GM12878 (cell line): ENCODE data around the gene ZDHHC22. TPM values are rescaled to one million over a fixed set of nuclear protein-coding genes. Genes with fewer than 3 reads are reported as not detected.

Experiments
- ATAC-seq: fragments of 200-7000 bp; cut with Tn5 transposase; 3 replicates; pipeline ENCODE4 v1.9.1; 2020; ENCODE audit warnings: mild to moderate bottlenecking, moderate library complexity
- BruUV-seq: library from RNA; stranded (reverse); fragments of 400-500 nt; replicated peaks from 2 replicates; lab custom pipeline; 2021; lab: Mats Ljungman, UMichigan
- CTCF ChIA-PET: fragments of 300-600 bp; sonication (Branson Sonifier 250); formaldehyde crosslinking; extraction: SDS; loops from one replicate; lab custom pipeline; 2021; ENCODE audit warnings: inconsistent platforms; lab: Yijun Ruan, JAX
- POLR2A ChIA-PET: fragments of 350-600 bp; formaldehyde crosslinking; extraction: SDS; loops from one replicate; lab custom pipeline; 2021; ENCODE audit warnings: inconsistent platforms; lab: Charles Lee
- RAD21 ChIA-PET: fragments of 300-600 bp; sonication (Branson Sonifier 250); formaldehyde crosslinking; loops from one replicate; lab custom pipeline; 2023; ENCODE audit warnings: antibody characterized with exemption; ENCODE audit not compliant: unreplicated experiment; lab: Charles Lee
- SMC1A ChIA-PET: fragments of 300-600 bp; sonication (Branson Sonifier 250); formaldehyde crosslinking; loops from one replicate; lab custom pipeline; 2023; ENCODE audit not compliant: unreplicated experiment, uncharacterized antibody; lab: Charles Lee
- DNase-seq: peaks from one replicate; pipeline ENCODE4 v3.0.0-alpha.2; 2011; ENCODE audit warnings: low read depth, low spot score
- FAIRE-seq: peaks from 3 replicates; lab custom pipeline; 2011; peaks lifted over from hg19 to GRCh38; lab: Jason Lieb, UNC
- H2AFZ ChIP-seq: 2 replicates; pipeline ENCODE4 v1.6.0; 2011; ENCODE audit warnings: low read depth, low read length, control low read depth; ENCODE audit not compliant: control insufficient read depth
- H3K27ac ChIP-seq: 2 replicates; pipeline ENCODE4 v1.5.1; 2011; ENCODE audit warnings: control low read depth; ENCODE audit not compliant: control insufficient read depth, insufficient read depth
- H3K27me3 ChIP-seq, 2 experiments: replicated peaks in 1 of 2; 2 replicates each; pipeline versions ENCODE4 v1.6.0 to v1.6.1; 2011; ENCODE audit warnings: low read length in 1 of 2; ENCODE audit not compliant: control insufficient read depth in 2 of 2, insufficient read depth in 2 of 2
- H3K36me3 ChIP-seq, 2 experiments: 2 replicates each; pipeline ENCODE4 v1.5.1; 2011; ENCODE audit warnings: low read length in 1 of 2; ENCODE audit not compliant: control insufficient read depth in 2 of 2, insufficient read depth in 2 of 2
- H3K4me1 ChIP-seq: 2 replicates; pipeline ENCODE4 v1.6.1; 2011; ENCODE audit warnings: mild to moderate bottlenecking, low read length, moderate library complexity, mixed read lengths; ENCODE audit not compliant: control insufficient read depth, insufficient read depth
- H3K4me2 ChIP-seq: 2 replicates; pipeline ENCODE4 v1.6.0; 2011; ENCODE audit warnings: control low read depth; ENCODE audit not compliant: control insufficient read depth, insufficient read depth
- H3K4me3 ChIP-seq: fragments of 200-600 bp; sonication (generic); 2 replicates; pipeline ENCODE4 v1.5.1; 2016
- H3K79me2 ChIP-seq: 2 replicates; pipeline ENCODE4 v1.6.0; 2011; ENCODE audit warnings: low read length; ENCODE audit not compliant: control insufficient read depth, insufficient read depth
- H3K9ac ChIP-seq: 2 replicates; pipeline ENCODE4 v1.8.0; 2011; ENCODE audit warnings: low read length, control low read depth, mixed read lengths; ENCODE audit not compliant: control insufficient read depth, insufficient read depth
- H3K9me3 ChIP-seq: replicated peaks from 3 replicates; pipeline ENCODE4 v1.5.1; 2011; ENCODE audit warnings: mild to moderate bottlenecking, low read length; ENCODE audit not compliant: control insufficient read depth, insufficient read depth
- H4K20me1 ChIP-seq: 2 replicates; pipeline ENCODE4 v1.6.0; 2011; ENCODE audit not compliant: control insufficient read depth, insufficient read depth
- CBX5 ChIP-seq: sonication (generic); IDR thresholded peaks from 2 replicates; pipeline ENCODE4 v1.6.1; 2016; ENCODE audit warnings: low read depth, moderate library complexity, mild to moderate bottlenecking, inconsistent platforms
- EED ChIP-seq: sonication (generic); IDR thresholded peaks from 2 replicates; pipeline ENCODE4 v1.6.1; 2016; ENCODE audit warnings: antibody characterized with exemption, low read depth
- ZNF207 ChIP-seq: fragments of 450-650 bp; IDR thresholded peaks from 2 replicates; pipeline ENCODE4 v1.6.1; 2014; ENCODE audit warnings: antibody characterized with exemption, mild to moderate bottlenecking, borderline replicate concordance
- WGBS: methylation state at CpG from one replicate; pipeline ENCODE4 v1.1.6; 2016; ENCODE audit warnings: low lambda C conversion rate; ENCODE audit not compliant: insufficient replicate concordance, insufficient coverage; ENCODE audit errors: missing lambda C conversion rate; 5-methylcytosine and 5-hydroxymethylcytosine counted together
- in situ Hi-C: fragments of 300-500 bp; cut with MboI; formaldehyde crosslinking; loops from 9 replicates; pipeline ENCODE4 v1.14.3; 2018; ENCODE audit warnings: mixed read lengths
- intact Hi-C: fragments of 100-400 bp; cut with micrococcal nuclease; formaldehyde crosslinking; loops from one replicate; pipeline ENCODE4 v1.14.2; 2022; ENCODE audit not compliant: unreplicated experiment
- polyA plus RNA-seq, 11 experiments: library from polyadenylated mRNA; depleted of rRNA in 4 of 11; unstranded in 6 of 11; stranded (reverse) in 5 of 11; fragments of >200 nt; fragmentation: Nextera tagmentation in 4 of 11; fragmentation: Illumina TruSeq in 1 of 11; extraction: Ambion mirVana in 4 of 11; extraction: Trizol in 1 of 11; gene quantifications; 1 replicate in 1 of 11; 2 replicates in 10 of 11; pipeline versions ENCODE4 v1.2.1 to v1.2.3, GENCODE V29; 2011 to 2016; ENCODE audit warnings: inconsistent platforms in 2 of 11, missing spikeins in 2 of 11, low read depth in 1 of 11
- total RNA-seq, 4 experiments: library from RNA; depleted of rRNA in 3 of 4; stranded (reverse); fragments of >200 nt in 3 of 4; fragmentation: Illumina TruSeq in 1 of 4; extraction: Trizol in 1 of 4; gene quantifications; 2 replicates each; pipeline versions ENCODE4 v1.2.1 to v1.2.3, GENCODE V29; 2013 to 2021
- TF ChIP-seq, protein P1 (sequence below): fragments of 150-350 bp; IDR thresholded peaks from 2 replicates; pipeline ENCODE4 v1.6.1; 2016; ENCODE audit warnings: low read depth, low read length

The ZDHHC22 gene
- total and polyA plus RNA-seq, 10 of the 15 experiments (the other 5 are each of a cell fraction or from before 2014, with no cell fraction given): 0.06 TPM; not detected in 9

DNA sequence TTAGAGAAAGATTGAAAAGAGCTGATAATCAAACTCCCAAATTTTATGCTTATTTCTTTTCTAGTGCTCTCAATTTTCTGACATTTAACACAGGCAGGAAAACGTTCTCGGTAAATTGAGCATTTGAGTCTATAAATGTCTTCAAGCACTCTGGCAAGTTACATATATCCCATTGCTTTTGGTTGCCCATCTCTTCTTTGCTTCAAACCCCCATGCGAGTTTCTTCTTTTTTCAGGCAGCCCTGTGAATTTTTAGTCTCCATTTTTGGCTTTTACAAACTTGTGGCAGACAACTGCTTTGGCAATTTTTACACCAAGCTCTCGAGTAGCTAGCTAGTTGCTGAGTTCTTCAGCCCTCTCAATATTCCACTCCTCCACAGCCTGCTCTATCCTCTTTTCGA lies 31.3 kb upstream of the ZDHHC22 start:
- RAD21 ChIA-PET: no interaction called here
- H3K4me3 ChIP-seq: no peak overlapping the region
- WGBS: 48% methylated on average over 5 of the region's 5 CpGs
- no peaks in the 10 kb centered on the region for H3K27me3 ChIP-seq
- no peaks in the 10 kb centered on the region for H3K79me2 ChIP-seq
- FAIRE-seq (no peak), DNase-seq (no peak), ATAC-seq (no peak)
- H2AFZ ChIP-seq: no peak overlapping the region
- in situ Hi-C loops: no loop called here
- H4K20me1 ChIP-seq: no peaks in the 10 kb centered on the region
- no peak overlapping the region for H3K27ac ChIP-seq
- no peaks in the 10 kb centered on the region; the same call in 1 of the 3 replicates for H3K9me3 ChIP-seq
- no peaks in the 10 kb centered on the region for H3K36me3 ChIP-seq
- POLR2A ChIA-PET: no interaction called here
- TF ChIP-seq, protein P1, sequence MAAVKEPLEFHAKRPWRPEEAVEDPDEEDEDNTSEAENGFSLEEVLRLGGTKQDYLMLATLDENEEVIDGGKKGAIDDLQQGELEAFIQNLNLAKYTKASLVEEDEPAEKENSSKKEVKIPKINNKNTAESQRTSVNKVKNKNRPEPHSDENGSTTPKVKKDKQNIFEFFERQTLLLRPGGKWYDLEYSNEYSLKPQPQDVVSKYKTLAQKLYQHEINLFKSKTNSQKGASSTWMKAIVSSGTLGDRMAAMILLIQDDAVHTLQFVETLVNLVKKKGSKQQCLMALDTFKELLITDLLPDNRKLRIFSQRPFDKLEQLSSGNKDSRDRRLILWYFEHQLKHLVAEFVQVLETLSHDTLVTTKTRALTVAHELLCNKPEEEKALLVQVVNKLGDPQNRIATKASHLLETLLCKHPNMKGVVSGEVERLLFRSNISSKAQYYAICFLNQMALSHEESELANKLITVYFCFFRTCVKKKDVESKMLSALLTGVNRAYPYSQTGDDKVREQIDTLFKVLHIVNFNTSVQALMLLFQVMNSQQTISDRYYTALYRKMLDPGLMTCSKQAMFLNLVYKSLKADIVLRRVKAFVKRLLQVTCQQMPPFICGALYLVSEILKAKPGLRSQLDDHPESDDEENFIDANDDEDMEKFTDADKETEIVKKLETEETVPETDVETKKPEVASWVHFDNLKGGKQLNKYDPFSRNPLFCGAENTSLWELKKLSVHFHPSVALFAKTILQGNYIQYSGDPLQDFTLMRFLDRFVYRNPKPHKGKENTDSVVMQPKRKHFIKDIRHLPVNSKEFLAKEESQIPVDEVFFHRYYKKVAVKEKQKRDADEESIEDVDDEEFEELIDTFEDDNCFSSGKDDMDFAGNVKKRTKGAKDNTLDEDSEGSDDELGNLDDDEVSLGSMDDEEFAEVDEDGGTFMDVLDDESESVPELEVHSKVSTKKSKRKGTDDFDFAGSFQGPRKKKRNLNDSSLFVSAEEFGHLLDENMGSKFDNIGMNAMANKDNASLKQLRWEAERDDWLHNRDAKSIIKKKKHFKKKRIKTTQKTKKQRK: no peak
- TF ChIP-seq EED: no peak
- CTCF ChIA-PET: interaction anchor here (1.6 kb wide), 1 partner anchor 22 kb away, joined by 3 read pairs; no protein-coding TSS in a partner anchor
- intact Hi-C loops: no loop called here
- no peak overlapping the region for H3K4me2 ChIP-seq
- SMC1A ChIA-PET: no interaction called here
- no TSS peak for BruUV-seq
- H3K9ac ChIP-seq: no peak overlapping the region
- H3K4me1 ChIP-seq: no peaks in the 10 kb centered on the region

DNA sequence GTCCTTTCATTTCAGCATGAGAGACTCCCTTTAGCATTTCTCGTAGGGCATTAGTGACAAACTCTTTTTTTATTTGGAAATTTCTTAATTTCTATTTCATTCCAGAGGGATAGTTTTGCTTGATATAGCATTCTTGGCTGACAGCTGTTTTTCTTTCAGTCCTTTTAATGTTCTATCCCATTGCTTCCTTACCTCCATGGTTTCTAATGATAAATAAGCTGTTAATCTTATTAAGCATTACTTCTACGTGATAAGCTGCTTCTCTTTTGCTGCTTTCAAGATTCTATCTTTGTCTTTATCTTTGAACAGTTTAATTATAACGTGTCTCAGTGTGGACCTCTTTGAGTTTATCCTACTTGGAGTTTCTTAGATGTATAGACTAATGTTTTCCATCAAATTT lies 28.5 kb upstream of the ZDHHC22 start:
- in situ Hi-C loops (no loop called here), intact Hi-C loops (no loop called here)
- no TSS peak for BruUV-seq
- no peak for ATAC-seq
- no peaks in the 10 kb centered on the region for H4K20me1 ChIP-seq
- H3K36me3 ChIP-seq: no peaks in the 10 kb centered on the region
- FAIRE-seq: no peak
- 0 out of 2 replicates have a peak, but pooled peaks have one; percentile 59 for TF ChIP-seq CBX5
- TF ChIP-seq ZNF207: no peak
- TF ChIP-seq, all 136 proteins: peak for 1
- DNase-seq: no peak
- Histone ChIP-seq H3K9me3 (no peaks in the 10 kb centered on the region; the same call in 1 of the 3 replicates), H3K4me2 (no peak overlapping the region), H3K27me3 (no peaks in the 10 kb centered on the region), H2AFZ (no peak overlapping the region), H3K27ac (no peak overlapping the region), H3K4me3 (no peak overlapping the region), H3K4me1 (no peaks in the 10 kb centered on the region), H3K79me2 (no peaks in the 10 kb centered on the region), H3K9ac (no peak overlapping the region)
- ChIA-PET RAD21 (no interaction called here), POLR2A (no interaction called here), SMC1A (no interaction called here), CTCF (no interaction called here)
- 0% methylated on average over 3 of the region's 3 CpGs for WGBS
